MM.1S (cell line): ENCODE results near the gene COMMD3.

ENCODE experiments used
- DNase-seq: peaks from one replicate; pipeline ENCODE4 v3.0.0-alpha.2; 2015
- H2AFZ ChIP-seq: fragments of 300-600 bp; sonication (generic); 2 replicates; pipeline ENCODE4 v1.6.0; 2016; ENCODE audit warnings: antibody characterized with exemption, low read length
- H3F3A ChIP-seq: fragments of 300-600 bp; sonication (generic); 2 replicates; pipeline ENCODE4 v1.6.1; 2016; ENCODE audit warnings: mild to moderate bottlenecking, antibody characterized with exemption, low read length, moderate library complexity, mixed read lengths; ENCODE audit not compliant: insufficient read depth
- H3K27ac ChIP-seq: fragments of 300-600 bp; sonication (generic); 2 replicates; pipeline ENCODE4 v1.5.1; 2016; ENCODE audit warnings: mild to moderate bottlenecking, low read length
- H3K27me3 ChIP-seq: fragments of 300-600 bp; sonication (generic); replicated peaks from 2 replicates; pipeline ENCODE4 v1.6.0; 2016; ENCODE audit warnings: low read length; ENCODE audit not compliant: insufficient read depth
- H3K36me3 ChIP-seq: fragments of 300-600 bp; sonication (generic); replicated peaks from 2 replicates; pipeline ENCODE4 v1.6.1; 2016; ENCODE audit warnings: mild to moderate bottlenecking, low read length, mixed read lengths; ENCODE audit not compliant: insufficient read depth
- H3K4me1 ChIP-seq: fragments of 300-600 bp; sonication (generic); 2 replicates; pipeline ENCODE4 v1.6.1; 2016; ENCODE audit warnings: low read length, mixed read lengths
- H3K4me2 ChIP-seq: fragments of 300-600 bp; sonication (generic); 2 replicates; pipeline ENCODE4 v1.6.0; 2016; ENCODE audit warnings: low read depth, low read length
- H3K4me3 ChIP-seq: fragments of 300-600 bp; sonication (generic); 2 replicates; pipeline ENCODE4 v1.5.1; 2016; ENCODE audit warnings: low read length, mixed read lengths
- H3K79me2 ChIP-seq: fragments of 300-600 bp; sonication (generic); 2 replicates; pipeline ENCODE4 v1.6.1; 2016; ENCODE audit warnings: mixed run types, low read length, mixed read lengths
- H3K9ac ChIP-seq: fragments of 300-600 bp; sonication (generic); 2 replicates; pipeline ENCODE4 v1.6.1; 2016; ENCODE audit warnings: low read length, mixed read lengths
- H3K9me2 ChIP-seq: fragments of 300-600 bp; sonication (generic); replicated peaks from 2 replicates; pipeline ENCODE4 v1.6.1; 2016; ENCODE audit warnings: mild to moderate bottlenecking, low read length, mixed read lengths; ENCODE audit not compliant: insufficient read depth
- H3K9me3 ChIP-seq: fragments of 300-600 bp; sonication (generic); replicated peaks from 2 replicates; pipeline ENCODE4 v1.6.1; 2016; ENCODE audit warnings: mild to moderate bottlenecking, low read length, mixed read lengths; ENCODE audit not compliant: insufficient read depth
- H4K20me1 ChIP-seq: fragments of 300-600 bp; sonication (generic); 2 replicates; pipeline ENCODE4 v1.6.1; 2016; ENCODE audit warnings: mild to moderate bottlenecking, low read length, moderate library complexity, mixed read lengths; ENCODE audit not compliant: insufficient read depth
- CTCF ChIP-seq: fragments of 300-600 bp; sonication (generic); IDR thresholded peaks from 2 replicates; pipeline ENCODE4 v1.5.1; 2016; ENCODE audit warnings: antibody characterized with exemption, low read length, mixed read lengths
- EZH2 ChIP-seq: fragments of 300-600 bp; sonication (generic); optimal IDR thresholded peaks from 2 replicates; pipeline ENCODE3; 2017; ENCODE audit warnings: low read depth, mild to moderate bottlenecking, antibody characterized with exemption, low read length, mixed read lengths
- EZH2phosphoT487 ChIP-seq: fragments of 300-600 bp; sonication (generic); IDR thresholded peaks from 2 replicates; pipeline ENCODE4 v1.6.1; 2018; ENCODE audit warnings: antibody characterized with exemption, low read length

COMMD3 gene

GRCh38 chr10:22310928-22311327 is 5.3 kb upstream of the COMMD3 start:
- Histone ChIP-seq H3K36me3 (no peaks in the 10 kb centered on the region), H3K4me1 (peaks cover 9% of the 10 kb centered on the region), H3K4me3 (no peak overlapping the region), H2AFZ (no peak overlapping the region), H3F3A (no peaks in the 10 kb centered on the region; the same call in 1 of the 2 replicates), H4K20me1 (no peaks in the 10 kb centered on the region), H3K9me2 (no peaks in the 10 kb centered on the region), H3K27me3 (0 out of 2 replicates have a peak, but pooled peaks cover 4% of the 10 kb centered on the region), H3K27ac (no peak overlapping the region), H3K9me3 (no peaks in the 10 kb centered on the region), H3K79me2 (no peaks in the 10 kb centered on the region), H3K9ac (no peak overlapping the region), H3K4me2 (no peak overlapping the region)
- DNase-seq, result no peak
- no peak for TF ChIP-seq EZH2

- H2AFZ ChIP-seq, result no peak overlapping the region
- 0 out of 2 replicates have a peak, but pooled peaks cover 4% of the 10 kb centered on the region for H3K27me3 ChIP-seq
Measured at GRCh38 chr10:22314852-22315251, 1.3 kb upstream of the COMMD3 start.

GRCh38 chr10:22315455-22316285 is 518 bp upstream of the COMMD3 start:
- Histone ChIP-seq H3K4me3 (peak overlapping the region; percentile 86), H3K4me1 (peaks cover 22% of the 10 kb centered on the region), H3K27me3 (0 out of 2 replicates have a peak, but pooled peaks cover 4% of the 10 kb centered on the region), H3F3A (peaks cover 30% of the 10 kb centered on the region), H3K9me2 (no peaks in the 10 kb centered on the region), H4K20me1 (no peaks in the 10 kb centered on the region), H3K9ac (peak overlapping the region; percentile 87), H3K9me3 (no peaks in the 10 kb centered on the region), H3K79me2 (peaks cover 34% of the 10 kb centered on the region), H3K27ac (peak overlapping the region; percentile 34; the same call in 1 of the 2 replicates), H3K36me3 (no peaks in the 10 kb centered on the region), H2AFZ (peak overlapping the region; percentile 69), H3K4me2 (peak overlapping the region; percentile 91)
- TF ChIP-seq EZH2phosphoT487 (no peak), EZH2 (no peak), CTCF (no peak)
- no peak for DNase-seq

More at GRCh38 chr10:22314852-22315251, 1.3 kb upstream of the COMMD3 start:
- DNase-seq, result no peak
- H3K9me2 ChIP-seq, result no peaks in the 10 kb centered on the region
- H3K9ac ChIP-seq, result no peak overlapping the region
- TF ChIP-seq EZH2phosphoT487 (no peak), CTCF (no peak), EZH2 (no peak)
- H3K9me3 ChIP-seq, result no peaks in the 10 kb centered on the region
- peaks cover 34% of the 10 kb centered on the region for H3K79me2 ChIP-seq
- H3K27ac ChIP-seq, result no peak overlapping the region
- H4K20me1 ChIP-seq, result no peaks in the 10 kb centered on the region
- H3K4me3 ChIP-seq, result peak overlapping the region; percentile 86; the same call in 1 of the 2 replicates
- peaks cover 19% of the 10 kb centered on the region for H3K4me1 ChIP-seq
- peaks cover 26% of the 10 kb centered on the region for H3F3A ChIP-seq
- H3K36me3 ChIP-seq, result no peaks in the 10 kb centered on the region
- H3K4me2 ChIP-seq, result peak overlapping the region; percentile 91

GRCh38 chr10:22317076-22317370 is 835 bp downstream of the COMMD3 start:
- Histone ChIP-seq H3F3A (peaks cover 30% of the 10 kb centered on the region), H3K4me2 (peak overlapping the region; percentile 82), H3K79me2 (peaks cover 35% of the 10 kb centered on the region), H3K36me3 (no peaks in the 10 kb centered on the region), H3K27ac (peak overlapping the region; percentile 82), H3K9me3 (no peaks in the 10 kb centered on the region), H3K9me2 (no peaks in the 10 kb centered on the region), H3K27me3 (peaks cover 6% of the 10 kb centered on the region), H3K9ac (peak overlapping the region; percentile 70), H3K4me3 (peak overlapping the region; percentile 64), H4K20me1 (no peaks in the 10 kb centered on the region), H2AFZ (peak overlapping the region; percentile 88; the same call in 1 of the 2 replicates), H3K4me1 (peaks cover 22% of the 10 kb centered on the region)
- DNase-seq, result peak; percentile 70
- TF ChIP-seq CTCF, result no peak
- TF ChIP-seq EZH2, result no peak
- no peak for TF ChIP-seq EZH2phosphoT487
